Measurements from ENCODE around the gene ADCY9. TPM values are rescaled to one million over a fixed set of nuclear protein-coding genes. Genes with fewer than 3 reads are reported as not detected.

ADCY9 gene
- total RNA-seq, 1 donor from 2014 or later = 26.9 TPM

DNA sequence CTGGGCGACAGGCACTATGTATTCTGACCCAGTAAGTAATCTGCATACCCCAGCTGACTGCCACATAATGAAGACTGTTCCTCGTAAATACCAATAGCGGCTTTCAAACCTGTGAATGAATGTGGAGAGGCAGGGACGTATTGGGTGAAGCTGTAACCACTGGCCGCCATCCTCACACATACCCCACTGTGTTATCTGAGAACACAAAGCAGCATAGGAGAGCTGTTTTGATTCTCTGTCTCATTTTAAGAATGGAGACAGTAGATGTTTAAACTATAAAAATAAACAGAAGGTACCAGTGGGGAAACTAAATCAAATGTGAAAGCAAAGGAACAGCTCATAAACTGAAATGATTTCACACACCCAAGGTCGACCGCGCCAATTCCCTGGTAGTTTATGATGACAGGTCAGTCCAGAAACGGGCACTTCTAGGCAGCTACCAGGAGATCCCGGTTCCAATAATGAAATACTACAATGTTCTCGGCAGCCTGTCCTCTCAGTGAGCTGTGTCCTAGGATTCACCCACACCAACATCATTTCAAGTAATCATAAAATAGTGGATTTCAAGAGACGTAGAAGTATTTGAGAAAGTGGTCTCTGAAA, 109.7 kb downstream of the ADCY9 start:
- Mint-ChIP-seq H3K4me3 (ENCODE audit: unreplicated experiment) (no peak overlapping the region), H3K4me1 (ENCODE audit: unreplicated experiment) (peaks cover 19% of the 10 kb centered on the region), H3K27ac (ENCODE audit: unreplicated experiment) (no peak overlapping the region), H3K27me3 (ENCODE audit: unreplicated experiment) (no peaks in the 10 kb centered on the region), H3K36me3 (ENCODE audit: unreplicated experiment) (peaks cover 9% of the 10 kb centered on the region), H3K9me3 (ENCODE audit: unreplicated experiment) (no peaks in the 10 kb centered on the region)
- TF ChIP-seq, protein P1, sequence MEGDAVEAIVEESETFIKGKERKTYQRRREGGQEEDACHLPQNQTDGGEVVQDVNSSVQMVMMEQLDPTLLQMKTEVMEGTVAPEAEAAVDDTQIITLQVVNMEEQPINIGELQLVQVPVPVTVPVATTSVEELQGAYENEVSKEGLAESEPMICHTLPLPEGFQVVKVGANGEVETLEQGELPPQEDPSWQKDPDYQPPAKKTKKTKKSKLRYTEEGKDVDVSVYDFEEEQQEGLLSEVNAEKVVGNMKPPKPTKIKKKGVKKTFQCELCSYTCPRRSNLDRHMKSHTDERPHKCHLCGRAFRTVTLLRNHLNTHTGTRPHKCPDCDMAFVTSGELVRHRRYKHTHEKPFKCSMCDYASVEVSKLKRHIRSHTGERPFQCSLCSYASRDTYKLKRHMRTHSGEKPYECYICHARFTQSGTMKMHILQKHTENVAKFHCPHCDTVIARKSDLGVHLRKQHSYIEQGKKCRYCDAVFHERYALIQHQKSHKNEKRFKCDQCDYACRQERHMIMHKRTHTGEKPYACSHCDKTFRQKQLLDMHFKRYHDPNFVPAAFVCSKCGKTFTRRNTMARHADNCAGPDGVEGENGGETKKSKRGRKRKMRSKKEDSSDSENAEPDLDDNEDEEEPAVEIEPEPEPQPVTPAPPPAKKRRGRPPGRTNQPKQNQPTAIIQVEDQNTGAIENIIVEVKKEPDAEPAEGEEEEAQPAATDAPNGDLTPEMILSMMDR (IDR thresholded peaks at IDR 0.05) = no peak
- no peak for DNase-seq (ENCODE audit: extremely low spot score, unreplicated experiment)

DNA sequence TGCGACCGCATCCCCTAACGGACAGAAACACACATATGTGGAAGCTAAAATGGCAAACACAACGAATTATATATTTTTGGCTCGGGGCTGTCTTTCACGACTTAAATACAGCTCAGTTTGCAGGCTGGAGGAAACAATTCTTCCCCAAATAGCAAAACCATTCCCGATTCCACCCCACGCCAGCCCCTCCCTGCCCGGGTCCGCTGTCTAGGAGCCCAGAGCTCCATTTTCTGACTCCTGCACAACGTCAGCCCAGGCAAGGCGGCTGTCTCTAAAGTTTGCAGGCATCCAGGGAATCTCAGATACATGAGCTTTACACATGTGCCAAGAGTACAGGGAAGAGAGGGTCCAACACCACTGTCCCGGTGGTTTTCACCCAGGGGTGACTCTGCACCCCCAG, 110.5 kb downstream of the ADCY9 start:
- Mint-ChIP-seq H3K36me3 (ENCODE audit: unreplicated experiment) (peaks cover 9% of the 10 kb centered on the region), H3K27ac (ENCODE audit: unreplicated experiment) (no peak overlapping the region), H3K4me1 (ENCODE audit: unreplicated experiment) (peaks cover 16% of the 10 kb centered on the region), H3K27me3 (ENCODE audit: unreplicated experiment) (no peaks in the 10 kb centered on the region), H3K4me3 (ENCODE audit: unreplicated experiment) (no peak overlapping the region), H3K9me3 (ENCODE audit: unreplicated experiment) (no peaks in the 10 kb centered on the region)
- TF ChIP-seq, protein P1 (IDR thresholded peaks at IDR 0.05) = no peak
- no peak for DNase-seq (ENCODE audit: extremely low spot score, unreplicated experiment)

DNA sequence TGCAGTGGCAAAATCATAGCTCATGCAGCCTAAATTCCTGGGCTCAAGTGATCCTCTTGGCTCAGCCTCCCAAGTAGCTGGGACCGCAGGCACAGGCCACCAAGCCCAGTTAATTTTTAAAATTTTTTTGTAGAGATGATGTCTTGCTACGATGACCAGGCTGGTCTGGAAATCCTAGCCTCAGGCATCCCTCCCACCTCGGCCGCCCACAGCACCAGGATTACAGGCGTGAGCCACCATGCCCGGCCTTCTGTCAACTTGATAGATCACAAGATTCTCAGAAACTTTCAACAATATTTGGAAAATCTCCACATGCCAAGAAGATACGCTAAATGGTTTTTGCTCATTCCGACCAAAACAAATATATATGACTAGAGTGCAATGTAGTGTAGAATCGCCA, 111.0 kb downstream of the ADCY9 start:
- H3K36me3 Mint-ChIP-seq (ENCODE audit: unreplicated experiment) = peaks cover 9% of the 10 kb centered on the region
- H3K4me1 Mint-ChIP-seq (ENCODE audit: unreplicated experiment) = peaks cover 17% of the 10 kb centered on the region
- no peak for DNase-seq (ENCODE audit: extremely low spot score, unreplicated experiment)
- H3K27me3 Mint-ChIP-seq (ENCODE audit: unreplicated experiment) = no peaks in the 10 kb centered on the region
- no peak overlapping the region for H3K4me3 Mint-ChIP-seq (ENCODE audit: unreplicated experiment)
- TF ChIP-seq, protein P1 (IDR thresholded peaks at IDR 0.05) = no peak
- H3K9me3 Mint-ChIP-seq (ENCODE audit: unreplicated experiment) = no peaks in the 10 kb centered on the region
- no peak overlapping the region for H3K27ac Mint-ChIP-seq (ENCODE audit: unreplicated experiment)

DNA sequence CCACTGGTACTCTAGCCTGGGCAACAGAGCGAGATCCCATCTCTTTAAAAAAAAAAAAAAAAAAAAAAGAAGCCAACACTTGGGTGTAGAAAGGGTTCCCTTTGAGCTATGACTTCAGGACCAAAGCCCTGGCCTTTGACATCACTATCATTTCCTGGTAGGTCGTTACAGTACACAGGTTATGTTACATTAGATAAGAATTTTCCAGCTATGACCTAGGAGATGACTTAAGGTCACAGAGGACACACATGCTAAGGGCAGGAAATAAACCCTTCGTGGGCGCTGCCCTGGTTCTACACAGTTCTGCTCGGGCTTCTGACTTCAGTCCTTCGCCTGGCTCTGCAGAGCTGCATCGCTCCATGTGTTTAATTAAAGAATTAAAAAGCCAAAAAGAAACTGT, 112.0 kb downstream of the ADCY9 start:
- Mint-ChIP-seq H3K36me3 (ENCODE audit: unreplicated experiment) (peaks cover 9% of the 10 kb centered on the region), H3K9me3 (ENCODE audit: unreplicated experiment) (no peaks in the 10 kb centered on the region), H3K27me3 (ENCODE audit: unreplicated experiment) (no peaks in the 10 kb centered on the region), H3K4me3 (ENCODE audit: unreplicated experiment) (no peak overlapping the region), H3K27ac (ENCODE audit: unreplicated experiment) (no peak overlapping the region), H3K4me1 (ENCODE audit: unreplicated experiment) (peaks cover 22% of the 10 kb centered on the region)
- DNase-seq (ENCODE audit: extremely low spot score, unreplicated experiment) = no peak
- TF ChIP-seq, protein P1 (IDR thresholded peaks at IDR 0.05) = no peak

DNA sequence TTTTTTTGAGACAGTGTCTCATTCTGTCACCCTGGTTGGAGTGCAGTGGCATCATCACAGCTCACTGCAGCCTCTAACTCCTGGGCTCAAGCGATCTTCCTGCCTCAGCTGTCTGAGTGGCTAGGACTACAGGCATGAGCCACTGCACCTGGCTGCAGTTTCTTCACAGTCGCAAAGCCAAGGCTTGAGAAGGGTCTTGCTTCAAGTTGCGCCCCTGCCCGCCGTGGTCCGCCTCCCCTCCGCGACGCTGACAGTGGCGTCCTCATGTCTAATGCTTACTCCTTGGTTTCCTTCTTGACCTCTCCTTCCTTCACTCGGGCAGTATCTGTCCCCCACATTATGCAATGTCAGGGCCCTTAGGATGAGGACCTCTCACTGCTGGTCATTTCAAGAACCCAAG, 112.7 kb downstream of the ADCY9 start:
- no peak overlapping the region for H3K4me3 Mint-ChIP-seq (ENCODE audit: unreplicated experiment)
- no peak for DNase-seq (ENCODE audit: extremely low spot score, unreplicated experiment)
- H3K36me3 Mint-ChIP-seq (ENCODE audit: unreplicated experiment) = peaks cover 9% of the 10 kb centered on the region
- peaks cover 28% of the 10 kb centered on the region for H3K4me1 Mint-ChIP-seq (ENCODE audit: unreplicated experiment)
- no peaks in the 10 kb centered on the region for H3K9me3 Mint-ChIP-seq (ENCODE audit: unreplicated experiment)
- no peak overlapping the region for H3K27ac Mint-ChIP-seq (ENCODE audit: unreplicated experiment)
- TF ChIP-seq, protein P1 (IDR thresholded peaks at IDR 0.05) = no peak
- H3K27me3 Mint-ChIP-seq (ENCODE audit: unreplicated experiment) = no peaks in the 10 kb centered on the region
